HG03565 (cell line): ENCODE data around the gene MCF2L.
"Not testable (repeated sequence)": the region's sequence is repeated elsewhere in the genome, so short reads cannot be mapped to it uniquely, and the experiment has no call there.

Source experiments
- ATAC-seq: cut with Tn5 transposase; IDR thresholded peaks from one replicate; pipeline ENCODE4 v1.9.1; 2021; ENCODE audit warnings: mild to moderate bottlenecking, moderate library complexity; ENCODE audit not compliant: unreplicated experiment

MCF2L gene

GRCh38 chr13:113077953-113078901 lies 109.2 kb downstream of the MCF2L start:
- no peak for ATAC-seq

GRCh38 chr13:113078902-113079780 lies 110.1 kb downstream of the MCF2L start:
- ATAC-seq = no peak

- ATAC-seq = not testable (repeated sequence)
These were observed 110.7 kb downstream of the MCF2L start for GRCh38 chr13:113079781-113080080.

- no peak for ATAC-seq
These were observed 111.4 kb downstream of the MCF2L start for GRCh38 chr13:113080361-113080831.

GRCh38 chr13:113080901-113081521 lies 112.0 kb downstream of the MCF2L start:
- ATAC-seq = no peak

DNA sequence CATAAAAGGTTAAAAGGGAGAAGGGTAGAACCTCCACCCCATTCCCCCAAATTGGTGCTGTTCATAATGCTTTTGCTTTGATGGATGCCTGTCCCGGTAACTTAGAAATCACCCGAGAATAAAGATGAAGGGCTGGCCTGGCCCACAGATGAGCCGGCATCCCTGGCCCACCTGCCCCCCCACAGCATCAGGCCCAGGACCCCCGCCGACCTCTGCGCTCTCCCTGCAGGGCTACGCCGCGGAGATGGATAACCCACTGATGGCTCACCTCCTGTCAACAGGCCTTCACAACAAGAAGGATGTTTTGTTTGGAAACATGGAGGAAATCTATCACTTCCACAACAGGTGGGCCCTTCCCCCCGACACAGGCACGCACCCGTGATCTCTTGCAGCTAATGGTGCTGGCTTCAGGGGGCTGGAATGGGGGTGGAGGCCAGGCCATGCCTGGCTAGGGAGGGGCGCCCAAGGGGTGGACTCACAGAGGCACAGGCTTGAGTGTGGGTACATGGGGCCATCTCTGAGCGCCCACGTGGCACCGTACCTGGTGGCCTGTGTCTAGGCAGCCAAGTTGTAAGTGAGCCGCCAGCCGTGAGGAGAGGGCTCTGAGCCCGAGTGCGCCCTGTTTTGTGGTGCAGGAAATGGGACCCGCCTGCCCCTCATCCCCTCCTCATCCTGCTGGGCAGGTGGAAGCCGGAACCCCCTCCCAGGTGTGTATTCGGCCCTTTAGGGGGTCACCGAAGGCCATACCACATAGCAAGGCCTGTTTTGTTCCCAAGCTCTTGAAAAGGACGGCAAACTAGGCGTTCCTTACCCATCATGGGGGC lies 113.4 kb downstream of the MCF2L start:
- ATAC-seq = no peak

DNA sequence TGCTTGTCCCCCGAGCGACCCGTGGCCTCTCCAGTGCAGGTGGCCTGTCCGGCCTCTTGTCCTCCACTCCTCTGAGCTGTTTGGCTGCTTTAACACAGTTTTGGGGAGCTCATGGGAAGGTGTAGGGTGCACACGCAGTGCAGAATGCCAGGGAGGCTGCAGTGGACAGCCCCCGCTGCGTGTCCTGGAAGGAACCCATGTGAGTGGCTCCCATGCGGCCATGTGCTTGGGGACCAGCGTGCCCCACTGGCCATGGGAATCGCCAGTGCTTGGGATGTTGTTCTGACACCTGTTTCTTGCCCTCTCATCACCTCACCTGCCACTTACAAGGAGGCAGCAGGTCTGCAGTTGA lies 114.0 kb downstream of the MCF2L start:
- no peak for ATAC-seq

- no peak for ATAC-seq
These were observed 114.5 kb downstream of the MCF2L start for GRCh38 chr13:113083402-113084061.

DNA sequence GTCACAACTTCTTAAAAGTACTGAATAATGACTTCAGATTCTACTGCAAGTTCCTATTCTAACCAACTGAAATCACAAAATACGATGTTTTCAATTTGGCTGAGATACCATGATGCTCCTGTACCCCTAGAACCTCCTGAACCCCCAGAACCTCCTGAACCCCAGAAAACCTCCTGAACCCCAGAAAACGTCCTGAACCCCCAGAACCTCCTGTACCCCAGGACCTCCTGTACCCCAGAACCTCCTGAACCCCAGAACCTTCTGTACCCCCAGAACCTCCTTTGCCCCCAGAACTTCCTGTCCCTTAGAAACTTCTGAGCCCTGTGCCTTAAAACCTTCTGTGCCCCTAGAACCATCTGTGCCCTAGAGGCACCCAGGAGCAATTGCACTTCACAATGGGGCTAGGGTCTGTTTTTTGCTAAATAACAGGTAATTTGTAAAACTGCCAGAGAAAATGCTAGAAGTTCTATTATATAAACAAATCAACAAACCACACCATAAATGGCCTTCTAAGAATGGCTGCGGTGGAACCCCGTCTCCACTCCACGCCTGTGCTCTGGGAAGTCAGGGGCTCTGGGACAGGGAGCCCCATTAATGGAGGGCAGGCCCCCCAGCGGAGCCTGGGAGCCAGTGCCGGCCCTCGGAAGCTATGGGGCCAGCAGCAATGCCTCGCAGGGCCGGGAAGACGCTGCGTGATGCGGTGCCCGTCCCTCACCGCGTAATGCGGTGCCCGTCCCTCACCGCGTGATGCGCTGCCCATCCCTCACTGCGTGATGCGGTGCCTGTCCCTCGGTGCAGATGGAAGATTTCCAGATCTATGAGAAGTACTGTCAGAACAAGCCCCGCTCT lies 115.3 kb downstream of the MCF2L start:
- no peak for ATAC-seq

DNA sequence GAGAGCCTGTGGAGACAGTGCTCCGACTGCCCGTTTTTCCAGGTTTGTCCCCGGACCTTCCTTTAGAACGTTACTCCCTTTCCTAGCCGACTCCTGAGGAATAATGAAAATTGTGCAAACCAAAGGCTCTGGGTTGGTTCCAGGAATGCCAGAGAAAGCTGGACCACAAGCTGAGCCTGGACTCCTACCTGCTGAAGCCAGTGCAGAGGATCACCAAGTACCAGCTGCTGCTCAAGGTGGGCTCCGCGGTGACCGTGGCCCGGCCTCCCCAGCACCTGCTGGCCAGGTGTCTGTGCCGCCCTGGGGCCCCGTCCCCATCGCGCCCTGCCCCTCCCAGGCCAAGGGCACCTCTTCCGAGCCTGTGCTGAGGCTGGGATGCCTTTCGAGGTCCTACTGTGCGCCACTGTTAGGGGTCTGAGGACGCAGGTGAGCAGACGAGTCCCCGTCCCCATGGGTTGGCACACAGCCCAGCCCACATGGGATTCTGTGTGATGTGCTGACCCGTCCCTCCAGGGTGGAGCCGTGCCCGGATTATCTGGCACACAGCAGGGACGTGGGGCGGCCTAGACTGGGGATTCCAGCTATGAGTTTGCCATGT lies 116.0 kb downstream of the MCF2L start:
- ATAC-seq = no peak

DNA sequence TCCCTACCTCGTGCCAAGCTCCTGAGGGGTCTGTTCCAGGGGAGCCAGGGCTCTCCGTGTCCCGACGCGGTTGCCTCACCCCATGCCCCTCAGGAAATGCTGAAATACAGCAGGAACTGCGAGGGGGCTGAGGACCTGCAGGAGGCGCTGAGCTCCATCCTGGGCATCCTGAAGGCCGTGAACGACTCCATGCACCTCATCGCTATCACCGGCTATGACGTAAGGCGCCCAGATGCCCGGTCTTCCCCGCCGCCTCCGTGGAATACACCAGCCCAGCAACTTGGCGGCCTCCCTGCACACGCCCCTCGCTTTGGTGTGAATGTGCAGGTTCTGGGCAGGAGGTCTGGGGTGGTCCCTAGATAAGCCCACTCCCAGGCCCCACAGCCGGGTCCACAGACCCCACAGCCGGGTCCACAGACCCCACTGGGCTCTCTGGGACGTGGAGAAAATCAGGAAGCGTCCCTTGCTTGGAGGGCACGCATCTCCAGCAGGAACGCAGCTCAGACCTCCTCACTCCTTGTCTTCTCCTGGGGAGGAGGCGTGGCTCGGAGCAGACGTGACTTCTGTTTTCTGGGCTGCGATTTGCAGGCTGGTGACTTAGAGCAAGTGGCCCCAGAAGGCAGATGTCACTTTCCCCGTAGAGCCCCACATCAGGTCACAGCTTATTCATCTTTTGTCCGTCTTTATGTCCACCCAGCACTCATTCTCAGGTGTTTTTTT lies 117.2 kb downstream of the MCF2L start:
- ATAC-seq = no peak

DNA sequence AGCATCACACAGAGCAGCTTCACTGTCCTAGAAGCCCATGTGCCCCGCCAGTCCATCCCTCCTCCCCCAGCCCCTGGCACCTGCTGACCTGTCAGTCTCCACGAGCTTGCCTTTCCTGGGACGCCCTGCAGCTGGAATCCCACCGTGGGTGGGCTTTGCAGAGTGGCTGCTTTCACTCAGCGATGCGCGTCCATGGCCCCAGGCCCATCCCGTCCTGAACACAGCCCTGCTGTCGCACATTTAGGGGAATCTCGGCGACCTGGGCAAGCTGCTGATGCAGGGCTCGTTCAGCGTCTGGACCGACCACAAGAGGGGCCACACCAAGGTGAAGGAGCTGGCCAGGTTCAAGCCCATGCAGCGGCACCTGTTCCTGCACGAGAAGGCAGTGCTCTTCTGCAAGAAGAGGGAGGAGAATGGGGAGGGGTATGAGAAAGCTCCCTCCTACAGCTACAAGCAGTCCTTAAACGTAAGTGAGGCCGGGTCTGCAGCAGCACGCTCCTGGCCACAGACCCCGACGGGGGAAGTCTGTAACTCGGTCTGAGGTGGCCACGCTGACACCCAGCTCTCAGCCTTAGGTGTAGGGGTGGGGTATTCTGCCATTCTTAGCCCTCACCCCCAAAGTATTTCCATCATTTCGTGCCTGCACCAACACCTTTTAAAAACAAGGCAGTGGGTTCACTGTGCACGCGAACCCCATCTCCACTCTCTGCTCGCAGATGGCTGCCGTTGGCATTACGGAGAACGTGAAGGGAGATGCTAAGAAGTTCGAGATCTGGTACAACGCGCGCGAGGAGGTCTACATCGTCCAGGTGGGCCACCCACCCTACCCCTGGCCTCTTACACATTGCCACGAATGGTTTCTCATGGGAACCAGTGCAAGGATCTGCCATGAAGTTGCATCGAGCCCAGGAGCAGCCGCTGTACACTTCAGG lies 118.2 kb downstream of the MCF2L start:
- ATAC-seq = no peak

GRCh38 chr13:113087923-113088690 lies 119.1 kb downstream of the MCF2L start:
- no peak for ATAC-seq

DNA sequence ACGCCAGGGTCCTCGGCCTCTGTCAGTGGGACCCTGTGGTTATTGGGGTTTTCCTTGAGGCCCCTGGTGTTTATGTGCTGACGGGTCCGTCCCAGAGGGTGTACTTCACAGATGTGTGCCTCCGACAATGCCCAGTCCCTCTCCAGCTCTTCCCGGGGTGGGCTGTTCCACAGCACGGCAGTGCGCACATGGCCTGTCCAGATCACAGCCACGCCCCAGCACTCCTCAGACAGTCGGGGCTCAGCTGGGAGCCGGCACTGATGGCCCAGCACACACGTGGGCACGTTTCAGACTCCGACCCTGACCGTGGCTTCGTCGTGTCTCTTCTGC lies 119.6 kb downstream of the MCF2L start:
- no peak for ATAC-seq

DNA sequence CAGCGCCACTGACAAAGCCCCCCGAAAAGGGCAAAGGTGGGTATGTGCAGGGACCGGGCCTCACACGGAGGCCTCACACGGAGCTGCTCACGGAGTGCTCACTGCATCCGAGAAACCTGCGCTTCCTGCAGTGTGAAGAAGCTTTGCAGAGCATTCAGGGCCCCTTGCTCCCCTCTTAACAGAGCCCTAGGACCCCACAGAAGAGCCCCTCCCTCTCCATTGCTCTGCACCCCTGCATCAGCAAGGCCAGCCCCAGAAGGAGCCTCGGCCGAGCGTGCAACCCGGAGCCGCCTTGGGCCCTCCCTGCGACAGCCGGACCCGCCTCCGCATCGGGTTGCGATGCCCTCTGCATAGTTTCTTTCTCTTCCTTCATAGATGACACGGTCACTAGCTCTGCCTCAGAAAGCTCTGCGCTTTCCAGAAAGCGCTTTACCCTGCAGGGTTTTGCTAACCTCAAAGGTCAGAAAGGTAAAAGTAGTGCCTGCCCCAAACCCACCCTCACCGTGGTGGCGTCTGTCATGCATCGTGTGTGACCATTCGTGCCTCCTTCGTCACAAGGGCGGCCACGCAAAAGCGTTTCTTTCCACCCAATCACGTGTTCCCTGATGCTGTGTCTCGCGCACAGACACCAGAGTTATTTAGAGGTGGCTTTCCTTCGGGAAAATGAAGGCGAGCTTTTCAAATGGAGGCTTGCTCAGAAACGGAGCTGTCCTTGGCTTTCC lies 120.8 kb downstream of the MCF2L start:
- ATAC-seq = no peak

GRCh38 chr13:113090415-113090770 lies 121.4 kb downstream of the MCF2L start:
- ATAC-seq = no peak
